Measurements from ENCODE around the gene KCND2. TPM values are rescaled to one million over a fixed set of nuclear protein-coding genes. Genes with fewer than 3 reads are reported as not detected.

The KCND2 gene
- total and polyA plus RNA-seq, 2 donors from 2014 or later: 0.19 TPM; not detected in 1

GRCh38 chr7:120714945-120715344 is 442.0 kb downstream of the KCND2 start:
- intact Hi-C loops (cut with DNase I): no loop called here
- no peak for TF ChIP-seq CTCF (IDR thresholded peaks at IDR 0.05; ENCODE audit: borderline replicate concordance, extremely low read depth, insufficient read depth)
- DNase-seq (no peak), FAIRE-seq (no peak)
- no peak overlapping the region for H3K4me3 ChIP-seq (ENCODE audit: low read length in 3 of 3)
- H3K9ac ChIP-seq (ENCODE audit: low read length in 3 of 3): no peak overlapping the region
- H3K4me1 ChIP-seq (ENCODE audit: control insufficient read depth in 2 of 3, insufficient read depth in 2 of 3, low read depth in 1 of 3, low read length in 3 of 3): no peaks in the 10 kb centered on the region
- no peaks in the 10 kb centered on the region for H3K36me3 ChIP-seq (ENCODE audit: control insufficient read depth in 2 of 3, insufficient read depth in 3 of 3, low read length in 3 of 3)
- H3K9me3 ChIP-seq (ENCODE audit: control insufficient read depth in 2 of 3, insufficient read depth in 1 of 3, low read length in 3 of 3): no peaks in the 10 kb centered on the region
- H3K27ac ChIP-seq (ENCODE audit: low read depth in 2 of 2, low read length in 2 of 2): no peak overlapping the region
- H3K27me3 ChIP-seq (ENCODE audit: control insufficient read depth, insufficient read depth, low read length): no peaks in the 10 kb centered on the region

GRCh38 chr7:120716307-120716706 is 443.3 kb downstream of the KCND2 start:
- Histone ChIP-seq H3K9ac (ENCODE audit: low read length in 3 of 3) (no peak overlapping the region), H3K27me3 (ENCODE audit: control insufficient read depth, insufficient read depth, low read length) (no peaks in the 10 kb centered on the region), H3K27ac (ENCODE audit: low read depth in 2 of 2, low read length in 2 of 2) (no peak overlapping the region), H3K36me3 (ENCODE audit: control insufficient read depth in 2 of 3, insufficient read depth in 3 of 3, low read length in 3 of 3) (no peaks in the 10 kb centered on the region), H3K4me3 (ENCODE audit: low read length in 3 of 3) (no peak overlapping the region), H3K4me1 (ENCODE audit: control insufficient read depth in 2 of 3, insufficient read depth in 2 of 3, low read depth in 1 of 3, low read length in 3 of 3) (no peaks in the 10 kb centered on the region), H3K9me3 (ENCODE audit: control insufficient read depth in 2 of 3, insufficient read depth in 1 of 3, low read length in 3 of 3) (no peaks in the 10 kb centered on the region)
- intact Hi-C loops (cut with DNase I): no loop called here
- TF ChIP-seq CTCF (IDR thresholded peaks at IDR 0.05; ENCODE audit: borderline replicate concordance, extremely low read depth, insufficient read depth): no peak
- DNase-seq (no peak), FAIRE-seq (no peak)

DNA sequence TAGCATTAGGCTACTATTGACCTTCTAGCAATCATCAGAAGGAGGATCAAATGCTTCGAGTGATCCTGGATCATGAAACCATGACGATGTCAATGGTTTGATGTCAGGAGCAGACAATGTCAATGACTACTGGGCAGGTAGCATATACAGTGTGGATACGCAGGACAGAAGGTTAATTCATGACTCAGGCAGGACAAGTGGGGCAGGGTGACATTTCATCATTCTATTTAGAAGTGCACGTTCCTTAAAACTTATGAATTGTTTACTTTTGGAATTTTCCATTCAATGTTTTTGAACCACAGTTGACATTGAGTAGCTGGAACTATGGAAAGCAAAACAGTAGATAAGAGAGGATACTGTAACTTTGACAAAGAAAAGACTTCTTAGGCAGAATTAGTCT is 444.2 kb downstream of the KCND2 start:
- no peaks in the 10 kb centered on the region for H3K36me3 ChIP-seq (ENCODE audit: control insufficient read depth in 2 of 3, insufficient read depth in 3 of 3, low read length in 3 of 3)
- no peak for FAIRE-seq
- no peak for TF ChIP-seq CTCF (IDR thresholded peaks at IDR 0.05; ENCODE audit: borderline replicate concordance, extremely low read depth, insufficient read depth)

GRCh38 chr7:120718361-120718760 is 445.4 kb downstream of the KCND2 start:
- Histone ChIP-seq H3K27ac (ENCODE audit: low read depth in 2 of 2, low read length in 2 of 2) (no peak overlapping the region), H3K4me3 (ENCODE audit: low read length in 3 of 3) (no peak overlapping the region), H3K27me3 (ENCODE audit: control insufficient read depth, insufficient read depth, low read length) (no peaks in the 10 kb centered on the region), H3K4me1 (ENCODE audit: control insufficient read depth in 2 of 3, insufficient read depth in 2 of 3, low read depth in 1 of 3, low read length in 3 of 3) (no peaks in the 10 kb centered on the region), H3K9me3 (ENCODE audit: control insufficient read depth in 2 of 3, insufficient read depth in 1 of 3, low read length in 3 of 3) (no peaks in the 10 kb centered on the region), H3K9ac (ENCODE audit: low read length in 3 of 3) (no peak overlapping the region), H3K36me3 (ENCODE audit: control insufficient read depth in 2 of 3, insufficient read depth in 3 of 3, low read length in 3 of 3) (no peaks in the 10 kb centered on the region)
- no peak for FAIRE-seq
- no peak for TF ChIP-seq CTCF (IDR thresholded peaks at IDR 0.05; ENCODE audit: borderline replicate concordance, extremely low read depth, insufficient read depth)
- DNase-seq: no peak
- intact Hi-C loops (cut with DNase I): no loop called here

More for the DNA sequence above, 444.2 kb downstream of the KCND2 start:
- H3K9ac ChIP-seq (ENCODE audit: low read length in 3 of 3): no peak overlapping the region
- DNase-seq: no peak
- intact Hi-C loops (cut with DNase I): no loop called here
- H3K27ac ChIP-seq (ENCODE audit: low read depth in 2 of 2, low read length in 2 of 2): no peak overlapping the region
- no peak overlapping the region for H3K4me3 ChIP-seq (ENCODE audit: low read length in 3 of 3)
- H3K27me3 ChIP-seq (ENCODE audit: control insufficient read depth, insufficient read depth, low read length): no peaks in the 10 kb centered on the region
- H3K4me1 ChIP-seq (ENCODE audit: control insufficient read depth in 2 of 3, insufficient read depth in 2 of 3, low read depth in 1 of 3, low read length in 3 of 3): no peaks in the 10 kb centered on the region
- no peaks in the 10 kb centered on the region for H3K9me3 ChIP-seq (ENCODE audit: control insufficient read depth in 2 of 3, insufficient read depth in 1 of 3, low read length in 3 of 3)
